HepG2 (cell line): ENCODE measurements around the gene RIMBP3C. TPM values are rescaled to one million over a fixed set of nuclear protein-coding genes. Genes with fewer than 3 reads are reported as not detected.
A peak's percentile ranks its signal among the peaks of the same experiment; 100 is the strongest.

Source experiments
- ATAC-seq: fragments of 200-7000 bp; cut with Tn5 transposase; 3 replicates; pipeline ENCODE4 v1.9.1; 2020; ENCODE audit warnings: mild to moderate bottlenecking, moderate library complexity
- BruUV-seq: library from RNA; stranded (reverse); fragments of 400-500 nt; replicated peaks from 2 replicates; lab custom pipeline; 2021; lab: Mats Ljungman, UMichigan
- CTCF ChIA-PET: fragments of 300-600 bp; formaldehyde crosslinking; extraction: SDS; loops from one replicate; lab custom pipeline; 2021; ENCODE audit warnings: low total read pairs, inconsistent platforms, low intra/inter-chr PET ratio; lab: Yijun Ruan, JAX
- POLR2A ChIA-PET: fragments of 350-600 bp; sonication (Branson Sonifier 250); formaldehyde crosslinking; loops from one replicate; lab custom pipeline; 2020; ENCODE audit warnings: antibody characterized with exemption, inconsistent platforms; lab: Yijun Ruan, JAX
- DNase-seq: peaks from one replicate; pipeline ENCODE4 v3.0.0-alpha.2; 2015; ENCODE audit warnings: low spot score
- FAIRE-seq: peaks from 3 replicates; lab custom pipeline; 2011; peaks lifted over from hg19 to GRCh38; lab: Jason Lieb, UNC
- H2AFZ ChIP-seq: one replicate; pipeline ENCODE4 v1.6.1; 2011; ENCODE audit warnings: low read length, inconsistent platforms
- H3K27ac ChIP-seq: fragments of 300-600 bp; 3 replicates; pipeline ENCODE4 v1.8.0; 2011; ENCODE audit warnings: mixed run types, mild to moderate bottlenecking, mixed read lengths, low read length, inconsistent platforms; ENCODE audit not compliant: insufficient read depth; ENCODE audit errors: extremely low read length
- H3K27me3 ChIP-seq, 2 experiments: fragments of 200-600 bp in 1 of 2; 2 replicates in 1 of 2; 3 replicates in 1 of 2; pipeline versions ENCODE4 v1.6.0 to v1.8.0; 2011; ENCODE audit warnings: low read length in 2 of 2, mild to moderate bottlenecking in 2 of 2, moderate library complexity in 2 of 2, inconsistent platforms in 1 of 2; ENCODE audit not compliant: insufficient read depth in 2 of 2, control insufficient read depth in 1 of 2
- H3K36me3 ChIP-seq, 2 experiments: fragments of 200-600 bp in 1 of 2; replicated peaks in 1 of 2; 2 replicates in 1 of 2; 3 replicates in 1 of 2; pipeline versions ENCODE4 v1.5.1 to v1.8.0; 2011; ENCODE audit warnings: low read length in 2 of 2, inconsistent platforms in 1 of 2; ENCODE audit not compliant: insufficient read depth in 2 of 2, control insufficient read depth in 1 of 2
- H3K4me1 ChIP-seq: 2 replicates; pipeline ENCODE4 v1.5.1; 2012; ENCODE audit warnings: low read length, inconsistent platforms; ENCODE audit not compliant: insufficient read depth
- H3K4me2 ChIP-seq: 2 replicates; pipeline ENCODE4 v1.6.0; 2011; ENCODE audit warnings: low read depth, low read length, inconsistent platforms
- H3K4me3 ChIP-seq, 3 experiments: fragments of 200-600 bp in 1 of 3; sonication (generic), shearing (Covaris generic) in 1 of 3; replicated peaks in 1 of 3; 2 replicates each; pipeline ENCODE4 v1.5.1; 2011 to 2016; ENCODE audit warnings: low read length in 3 of 3, inconsistent platforms in 2 of 3, low read depth in 2 of 3, mild to moderate bottlenecking in 2 of 3, control low read depth in 1 of 3, mixed read lengths in 1 of 3; ENCODE audit not compliant: insufficient read depth in 1 of 3
- H3K79me2 ChIP-seq: one replicate; pipeline ENCODE4 v1.6.1; 2011; ENCODE audit warnings: low read length, inconsistent platforms; ENCODE audit not compliant: insufficient read depth
- H3K9ac ChIP-seq: 2 replicates; pipeline ENCODE4 v1.6.0; 2011; ENCODE audit warnings: mild to moderate bottlenecking, low read depth, low read length, inconsistent platforms; ENCODE audit not compliant: insufficient read depth
- H3K9me3 ChIP-seq: 2 replicates; pipeline ENCODE4 v1.5.1; 2012; ENCODE audit warnings: mild to moderate bottlenecking, low read length
- H4K20me1 ChIP-seq: 2 replicates; pipeline ENCODE4 v1.6.0; 2011; ENCODE audit warnings: inconsistent platforms, mild to moderate bottlenecking, low read length, moderate library complexity; ENCODE audit not compliant: insufficient read depth
- E2F5 ChIP-seq: sonication (generic); formaldehyde crosslinking; conservative IDR thresholded peaks from 2 replicates; pipeline ENCODE4 v1.4.0; 2020; ENCODE audit warnings: missing genetic modification reagents
- GABPA ChIP-seq, 2 experiments: IDR thresholded peaks; 2 replicates each; pipeline ENCODE4 v1.6.1; 2011 to 2016; ENCODE audit warnings: low read depth in 2 of 2, low read length in 1 of 2, missing biosample characterization in 1 of 2, missing genetic modification characterization in 1 of 2
- GABPB1 ChIP-seq: IDR thresholded peaks from 2 replicates; pipeline ENCODE4 v1.6.1; 2016; ENCODE audit warnings: mild to moderate bottlenecking, missing genetic modification reagents, moderate library complexity, missing compliant biosample characterization
- HOXA3 ChIP-seq: sonication (generic); formaldehyde crosslinking; IDR thresholded peaks from 2 replicates; pipeline ENCODE4 v1.5.0; 2020; ENCODE audit warnings: missing genetic modification reagents
- JUNB ChIP-seq: sonication (generic); formaldehyde crosslinking; IDR thresholded peaks from 2 replicates; pipeline ENCODE4 v1.8.0; 2022; ENCODE audit warnings: missing genetic modification reagents, mild to moderate bottlenecking, borderline replicate concordance
- NR2C2 ChIP-seq: sonication (generic); formaldehyde crosslinking; IDR thresholded peaks from 2 replicates; pipeline ENCODE4 v1.4.0; 2020; ENCODE audit warnings: missing genetic modification reagents, mild to moderate bottlenecking, moderate library complexity, borderline replicate concordance
- TEAD3 ChIP-seq: optimal IDR thresholded peaks from 2 replicates; pipeline ENCODE3; 2016; ENCODE audit warnings: borderline replicate concordance
- WIZ ChIP-seq: sonication (generic); formaldehyde crosslinking; IDR thresholded peaks from 2 replicates; pipeline ENCODE4 v1.5.1; 2020; ENCODE audit warnings: mild to moderate bottlenecking, missing genetic modification reagents
- ZFP1 ChIP-seq: IDR thresholded peaks from 2 replicates; pipeline ENCODE4 v1.6.1; 2016
- ZFP91 ChIP-seq: sonication (generic); formaldehyde crosslinking; IDR thresholded peaks from 2 replicates; pipeline ENCODE4 v1.9.0; 2022; ENCODE audit warnings: missing genetic modification reagents, mild to moderate bottlenecking, borderline replicate concordance
- ZNF296 ChIP-seq: sonication (generic); formaldehyde crosslinking; conservative IDR thresholded peaks from 2 replicates; pipeline ENCODE4 v1.5.0; 2020; ENCODE audit warnings: mild to moderate bottlenecking, missing genetic modification reagents
- ZNF451 ChIP-seq: sonication (generic); formaldehyde crosslinking; IDR thresholded peaks from 2 replicates; pipeline ENCODE4 v1.5.0; 2020; ENCODE audit warnings: mild to moderate bottlenecking, missing genetic modification reagents
- ZNF530 ChIP-seq: sonication (generic); formaldehyde crosslinking; IDR thresholded peaks from 2 replicates; pipeline ENCODE4 v1.5.0; 2020; ENCODE audit warnings: low read depth, mild to moderate bottlenecking, missing genetic modification reagents
- WGBS: methylation state at CpG from one replicate; pipeline ENCODE4 v1.1.6; 2017; ENCODE audit warnings: low lambda C conversion rate; 5-methylcytosine and 5-hydroxymethylcytosine counted together
- in situ Hi-C: cut with HindIII; loops from 2 replicates; pipeline ENCODE4 v1.10.0; 2017; ENCODE audit warnings: low pct_unique_long_range_greater_than_20kb; ENCODE audit not compliant: extremely low pct_ligation_motif_present
- intact Hi-C: fragments of 100-400 bp; cut with micrococcal nuclease; formaldehyde crosslinking; loops from one replicate; pipeline ENCODE4 v1.10.0; 2022; ENCODE audit not compliant: unreplicated experiment
- polyA plus RNA-seq, 8 experiments: library from polyadenylated mRNA; depleted of rRNA in 3 of 8; stranded (reverse) in 7 of 8; unstranded in 1 of 8; fragments of >200 nt; fragmentation: Illumina TruSeq in 4 of 8; extraction: Trizol in 4 of 8; gene quantifications; 2 replicates each; pipeline versions ENCODE4 v1.2.1 to v1.2.3, GENCODE V29; 2011 to 2016; ENCODE audit warnings: low read depth in 4 of 8, missing spikeins in 1 of 8, mixed read lengths in 1 of 8; ENCODE audit not compliant: insufficient read depth in 1 of 8
- total RNA-seq, 5 experiments: library from RNA; depleted of rRNA; stranded (reverse); fragments of >200 nt; fragmentation: Illumina TruSeq; extraction: Trizol; gene quantifications; 2 replicates each; pipeline ENCODE4 v1.2.3, GENCODE V29; 2016; ENCODE audit warnings: low read depth in 1 of 5
- TF ChIP-seq, protein P1 (sequence below): sonication (generic); formaldehyde crosslinking; IDR thresholded peaks from 2 replicates; pipeline ENCODE4 v1.5.1; 2020; ENCODE audit warnings: mild to moderate bottlenecking, missing genetic modification reagents, moderate library complexity

The RIMBP3C gene
- total and polyA plus RNA-seq, 2 of the 13 experiments (the other 11 are each of a cell fraction or from before 2014, with no cell fraction given), result 0.15 TPM; not detected in 1

DNA sequence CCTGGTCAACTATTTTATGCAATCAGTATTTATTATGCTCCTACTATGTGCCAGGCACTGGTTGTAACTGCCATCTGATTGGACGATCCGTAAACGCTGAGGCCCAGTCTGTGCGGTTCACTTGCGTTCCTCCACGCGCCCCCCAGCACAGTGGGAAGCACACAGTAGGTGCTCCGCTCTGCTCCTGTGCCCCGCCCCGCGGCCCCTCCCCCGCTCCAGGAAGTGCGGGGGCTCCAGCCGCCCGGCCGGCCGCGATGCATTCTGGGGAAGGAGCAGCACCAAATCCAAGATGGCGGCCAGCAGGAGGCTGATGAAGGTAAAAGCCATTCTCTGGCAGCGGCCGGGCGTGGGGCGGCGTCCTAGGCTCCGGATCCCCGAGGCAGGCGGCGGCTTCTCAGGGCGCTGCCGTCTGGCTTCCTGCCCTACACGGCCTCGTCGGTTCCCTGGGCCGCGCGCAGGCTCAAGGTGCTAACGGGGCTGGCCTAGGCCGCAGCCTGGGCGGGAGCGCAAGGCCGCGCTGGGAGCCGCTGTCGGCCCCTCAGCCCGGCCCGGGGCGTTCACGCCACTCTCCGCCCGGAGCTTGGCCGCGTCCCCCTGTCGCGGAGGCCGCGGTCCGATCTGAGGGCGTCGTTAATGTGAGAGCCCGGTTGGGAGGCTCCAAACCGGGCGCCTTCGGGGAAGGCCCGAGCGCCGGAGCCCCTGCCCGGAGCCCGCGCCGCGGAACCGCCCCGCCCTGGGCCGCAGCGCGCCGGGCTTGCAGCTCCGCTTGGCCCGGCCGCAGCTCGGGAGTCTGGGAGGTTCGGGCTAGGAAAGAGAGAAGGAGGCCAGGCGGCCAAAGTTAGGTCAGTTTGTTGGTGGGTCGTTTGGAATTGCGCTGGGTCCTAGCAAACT, 16.4 kb upstream of the RIMBP3C start, which contains the start of gene UBE2L3 (continued):
- no peak for TF ChIP-seq ZNF530 (CRISPR knock-in tag)
- no peak for TF ChIP-seq ZFP1
- TF ChIP-seq JUNB (CRISPR knock-in tag), result no peak
- TF ChIP-seq ZFP91, result peak; percentile 72; the same call in 1 of the 2 replicates
- TF ChIP-seq WIZ (CRISPR knock-in tag), result no peak
- TF ChIP-seq HOXA3 (CRISPR knock-in tag), result peak; percentile 87
- 0 out of 2 replicates have a peak, but pooled peaks have one; percentile 42 for TF ChIP-seq E2F5 (CRISPR knock-in tag)
- no peak; the same call in 1 of the 2 replicates for TF ChIP-seq ZNF296 (CRISPR knock-in tag)

GRCh38 chr22:21564411-21564810, 13.2 kb upstream of the RIMBP3C start:
- in situ Hi-C loops (no loop called here), intact Hi-C loops (no loop called here)
- WGBS, result 57% methylated on average over 6 of the region's 6 CpGs
- Histone ChIP-seq H3K9me3 (no peaks in the 10 kb centered on the region), H3K4me2 (peak overlapping the region; percentile 53), H3K36me3 (no peaks in the 10 kb centered on the region), H2AFZ (no peak overlapping the region), H3K4me1 (peaks cover 24% of the 10 kb centered on the region), H3K27ac (no peak overlapping the region), H3K27me3 (no peaks in the 10 kb centered on the region; a peak in 1 of 5 replicates), H3K9ac (no peak overlapping the region), H3K4me3 (no peak overlapping the region)
- POLR2A ChIA-PET, result interaction anchor here (0.8 kb wide), 1 partner anchor 9 kb away, joined by 3 read pairs; no protein-coding TSS in a partner anchor
- no TSS peak for BruUV-seq
- CTCF ChIA-PET, result no interaction called here
- ATAC-seq (no peak), FAIRE-seq (no peak), DNase-seq (no peak)
- TF ChIP-seq, protein P1, sequence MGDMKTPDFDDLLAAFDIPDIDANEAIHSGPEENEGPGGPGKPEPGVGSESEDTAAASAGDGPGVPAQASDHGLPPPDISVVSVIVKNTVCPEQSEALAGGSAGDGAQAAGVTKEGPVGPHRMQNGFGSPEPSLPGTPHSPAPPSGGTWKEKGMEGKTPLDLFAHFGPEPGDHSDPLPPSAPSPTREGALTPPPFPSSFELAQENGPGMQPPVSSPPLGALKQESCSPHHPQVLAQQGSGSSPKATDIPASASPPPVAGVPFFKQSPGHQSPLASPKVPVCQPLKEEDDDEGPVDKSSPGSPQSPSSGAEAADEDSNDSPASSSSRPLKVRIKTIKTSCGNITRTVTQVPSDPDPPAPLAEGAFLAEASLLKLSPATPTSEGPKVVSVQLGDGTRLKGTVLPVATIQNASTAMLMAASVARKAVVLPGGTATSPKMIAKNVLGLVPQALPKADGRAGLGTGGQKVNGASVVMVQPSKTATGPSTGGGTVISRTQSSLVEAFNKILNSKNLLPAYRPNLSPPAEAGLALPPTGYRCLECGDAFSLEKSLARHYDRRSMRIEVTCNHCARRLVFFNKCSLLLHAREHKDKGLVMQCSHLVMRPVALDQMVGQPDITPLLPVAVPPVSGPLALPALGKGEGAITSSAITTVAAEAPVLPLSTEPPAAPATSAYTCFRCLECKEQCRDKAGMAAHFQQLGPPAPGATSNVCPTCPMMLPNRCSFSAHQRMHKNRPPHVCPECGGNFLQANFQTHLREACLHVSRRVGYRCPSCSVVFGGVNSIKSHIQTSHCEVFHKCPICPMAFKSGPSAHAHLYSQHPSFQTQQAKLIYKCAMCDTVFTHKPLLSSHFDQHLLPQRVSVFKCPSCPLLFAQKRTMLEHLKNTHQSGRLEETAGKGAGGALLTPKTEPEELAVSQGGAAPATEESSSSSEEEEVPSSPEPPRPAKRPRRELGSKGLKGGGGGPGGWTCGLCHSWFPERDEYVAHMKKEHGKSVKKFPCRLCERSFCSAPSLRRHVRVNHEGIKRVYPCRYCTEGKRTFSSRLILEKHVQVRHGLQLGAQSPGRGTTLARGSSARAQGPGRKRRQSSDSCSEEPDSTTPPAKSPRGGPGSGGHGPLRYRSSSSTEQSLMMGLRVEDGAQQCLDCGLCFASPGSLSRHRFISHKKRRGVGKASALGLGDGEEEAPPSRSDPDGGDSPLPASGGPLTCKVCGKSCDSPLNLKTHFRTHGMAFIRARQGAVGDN (CRISPR knock-in tag), result no peak
- no peak for TF ChIP-seq ZNF451 (CRISPR knock-in tag)
- TF ChIP-seq GABPA (IDR thresholded peaks at IDR 0.05; ENCODE audit: low read depth, low read length), result peak; percentile 24; the same call in 1 of the 2 replicates
- TF ChIP-seq GABPA (CRISPR knock-in tag; IDR thresholded peaks at IDR 0.05; ENCODE audit: low read depth), result peak; percentile 79
- peak; percentile 21 for TF ChIP-seq TEAD3 (CRISPR knock-in tag)
- TF ChIP-seq GABPB1 (CRISPR knock-in tag), result peak; percentile 70
- peak; percentile 88 for TF ChIP-seq NR2C2 (CRISPR knock-in tag)
- TF ChIP-seq, all 625 proteins: peak for 4
- Histone ChIP-seq H3K79me2 (peaks cover 19% of the 10 kb centered on the region), H4K20me1 (peaks cover 14% of the 10 kb centered on the region)
